ENCODE results near the gene LPIN3. TPM values are rescaled to one million over a fixed set of nuclear protein-coding genes. Genes with fewer than 3 reads are reported as not detected.
A peak's percentile ranks its signal among the peaks of the same experiment; 100 is the strongest.
"Not testable (repeated sequence)": the region's sequence is repeated elsewhere in the genome, so short reads cannot be mapped to it uniquely, and the experiment has no call there.

Gene LPIN3
- total RNA-seq, 4 donors from 2014 or later: 7.6 to 19.8 (median 10.7) TPM

- Histone ChIP-seq H3K4me1 (peaks cover 31 to 76% (median 62%) of the 10 kb centered on the region in 4 donors), H3K27ac (replicated peaks in 1 of 4) (no peak overlapping the region), H3K4me3 (no peak overlapping the region), H3K9me3 (no peaks in the 10 kb centered on the region), H3K27me3 (no peaks in the 10 kb centered on the region), H3K36me3 (no peaks in the 10 kb centered on the region)
- intact Hi-C loops (cut with DNase I): no loop called here
- no peak for TF ChIP-seq POLR2A (IDR thresholded peaks at IDR 0.05; ENCODE audit: low read depth)
- TF ChIP-seq CTCF (IDR thresholded peaks at IDR 0.05): no peak
- TF ChIP-seq POLR2AphosphoS5 (IDR thresholded peaks at IDR 0.05): no peak
- TF ChIP-seq EP300 (IDR thresholded peaks at IDR 0.05): no peak
- DNase-seq (ENCODE audit: extremely low spot score): no peak
- WGBS: 93% methylated on average over 1 of the region's 1 CpG
Observed at GRCh38 chr20:41307021-41307420, 33.6 kb upstream of the LPIN3 start.

GRCh38 chr20:41308290-41308711, 32.3 kb upstream of the LPIN3 start:
- WGBS: 15% methylated on average over 1 of the region's 1 CpG
- Histone ChIP-seq H3K4me3 (no peak overlapping the region), H3K36me3 (no peaks in the 10 kb centered on the region), H3K4me1 (peaks cover 31 to 88% (median 74%) of the 10 kb centered on the region in 4 donors), H3K9me3 (no peaks in the 10 kb centered on the region), H3K27ac (replicated peaks in 1 of 4) (peak overlapping the region; percentile 47 to 69 (median 57)), H3K27me3 (no peaks in the 10 kb centered on the region)
- DNase-seq (ENCODE audit: extremely low spot score): no peak
- TF ChIP-seq EP300 (IDR thresholded peaks at IDR 0.05) (no peak), CTCF (IDR thresholded peaks at IDR 0.05) (no peak), POLR2AphosphoS5 (IDR thresholded peaks at IDR 0.05) (no peak), POLR2A (IDR thresholded peaks at IDR 0.05; ENCODE audit: low read depth) (no peak)
- intact Hi-C loops (cut with DNase I): no loop called here

GRCh38 chr20:41308726-41309413, 31.8 kb upstream of the LPIN3 start:
- Histone ChIP-seq H3K9me3 (no peaks in the 10 kb centered on the region), H3K36me3 (no peaks in the 10 kb centered on the region), H3K4me1 (peaks cover 28 to 87% (median 74%) of the 10 kb centered on the region in 4 donors), H3K27ac (replicated peaks in 1 of 4) (peak overlapping the region; percentile 47 to 69 (median 57)), H3K27me3 (no peaks in the 10 kb centered on the region), H3K4me3 (no peak overlapping the region)
- WGBS: 51% methylated on average over 3 of the region's 3 CpGs
- no peak for DNase-seq (ENCODE audit: extremely low spot score)
- intact Hi-C loops (cut with DNase I): no loop called here
- TF ChIP-seq EP300 (IDR thresholded peaks at IDR 0.05) (no peak), POLR2AphosphoS5 (IDR thresholded peaks at IDR 0.05) (no peak), CTCF (IDR thresholded peaks at IDR 0.05) (no peak)

GRCh38 chr20:41309817-41310216, 30.8 kb upstream of the LPIN3 start:
- DNase-seq (ENCODE audit: extremely low spot score): no peak
- intact Hi-C loops (cut with DNase I): no loop called here
- Histone ChIP-seq H3K36me3 (no peaks in the 10 kb centered on the region), H3K27me3 (no peaks in the 10 kb centered on the region), H3K4me1 (peaks cover 29 to 87% (median 75%) of the 10 kb centered on the region in 4 donors), H3K4me3 (no peak overlapping the region), H3K9me3 (no peaks in the 10 kb centered on the region), H3K27ac (replicated peaks in 1 of 4) (peak overlapping the region; percentile 47 to 69 (median 57))
- no peak for TF ChIP-seq POLR2AphosphoS5 (IDR thresholded peaks at IDR 0.05)
- no peak for TF ChIP-seq POLR2A (IDR thresholded peaks at IDR 0.05; ENCODE audit: low read depth)
- no peak for TF ChIP-seq CTCF (IDR thresholded peaks at IDR 0.05)
- TF ChIP-seq EP300 (IDR thresholded peaks at IDR 0.05): no peak
- 31% methylated on average over 2 of the region's 2 CpGs for WGBS

GRCh38 chr20:41312009-41312408, 28.6 kb upstream of the LPIN3 start:
- H3K27me3 ChIP-seq; H3K9me3 ChIP-seq; H3K27ac ChIP-seq (replicated peaks in 1 of 4); DNase-seq (ENCODE audit: extremely low spot score); H3K36me3 ChIP-seq; H3K4me3 ChIP-seq; intact Hi-C loops (cut with DNase I): not testable (repeated sequence)
- peaks cover 41 to 93% (median 83%) of the 10 kb centered on the region in 4 donors for H3K4me1 ChIP-seq
- 94% methylated on average over 6 of the region's 6 CpGs for WGBS
